SK-N-MC (cell line): ENCODE results near the gene EXT2.

Source experiments
- DNase-seq: peaks from one replicate; pipeline ENCODE4 v3.0.0-alpha.2; 2011; ENCODE audit warnings: low read depth, low spot score
- H3K27ac ChIP-seq: fragments of 200-600 bp; sonication (generic); 2 replicates; pipeline ENCODE4 v1.5.1; 2016; ENCODE audit warnings: mixed run types
- H3K36me3 ChIP-seq: fragments of 200-600 bp; sonication (generic); 2 replicates; pipeline ENCODE4 v1.6.1; 2017; ENCODE audit warnings: antibody characterized with exemption, low read length, mixed read lengths; ENCODE audit not compliant: insufficient read depth
- H3K4me3 ChIP-seq: fragments of 200-600 bp; sonication (generic); 2 replicates; pipeline ENCODE4 v1.5.1; 2016
- H3K9ac ChIP-seq: fragments of 200-600 bp; sonication (generic); 2 replicates; pipeline ENCODE4 v1.8.0; 2017; ENCODE audit warnings: mixed run types, mixed read lengths; ENCODE audit not compliant: insufficient read length
- H3K9me3 ChIP-seq: fragments of 200-600 bp; sonication (generic); 2 replicates; pipeline ENCODE4 v1.6.1; 2017; ENCODE audit warnings: low read depth, mild to moderate bottlenecking, antibody characterized with exemption, low read length, moderate library complexity, mixed read lengths
- EZH2 ChIP-seq: fragments of 200-600 bp; sonication (generic); IDR thresholded peaks from one replicate; pipeline ENCODE4 v1.6.1; 2017; ENCODE audit warnings: antibody characterized with exemption
- FOXP2 ChIP-seq: optimal IDR thresholded peaks from 2 replicates; pipeline ENCODE3; 2011; ENCODE audit warnings: mild to moderate bottlenecking, moderate library complexity; ENCODE audit not compliant: insufficient read depth; ENCODE audit errors: extremely low read length, control extremely low read depth
- POLR2AphosphoS5 ChIP-seq: IDR thresholded peaks from 2 replicates; pipeline ENCODE4 v1.6.1; 2012; ENCODE audit warnings: mild to moderate bottlenecking, low read depth, low read length, borderline replicate concordance

EXT2 gene

GRCh38 chr11:44199298-44199697, 103.8 kb downstream of the EXT2 start:
- Histone ChIP-seq H3K27ac (no peak overlapping the region), H3K4me3 (no peak overlapping the region), H3K9ac (no peak overlapping the region), H3K36me3 (peaks cover 11% of the 10 kb centered on the region), H3K9me3 (no peaks in the 10 kb centered on the region)
- DNase-seq, result no peak
- no peak for TF ChIP-seq POLR2AphosphoS5
- no peak for TF ChIP-seq FOXP2
- TF ChIP-seq EZH2, result no peak

GRCh38 chr11:44199816-44200215, 104.3 kb downstream of the EXT2 start:
- H3K4me3 ChIP-seq, result no peak overlapping the region
- H3K27ac ChIP-seq, result no peak overlapping the region
- TF ChIP-seq POLR2AphosphoS5, result no peak
- TF ChIP-seq FOXP2, result no peak
- no peak for TF ChIP-seq EZH2
- H3K9me3 ChIP-seq, result no peaks in the 10 kb centered on the region
- H3K9ac ChIP-seq, result no peak overlapping the region
- peaks cover 7% of the 10 kb centered on the region for H3K36me3 ChIP-seq
- no peak for DNase-seq

- DNase-seq, result no peak
- Histone ChIP-seq H3K9ac (no peak overlapping the region), H3K9me3 (no peaks in the 10 kb centered on the region), H3K4me3 (no peak overlapping the region), H3K36me3 (peaks cover 8% of the 10 kb centered on the region), H3K27ac (no peak overlapping the region)
- TF ChIP-seq EZH2, result no peak
- TF ChIP-seq FOXP2, result no peak
- no peak for TF ChIP-seq POLR2AphosphoS5
These were observed 108.0 kb downstream of the EXT2 start for GRCh38 chr11:44203270-44204043.

- Histone ChIP-seq H3K9ac (no peak overlapping the region), H3K9me3 (no peaks in the 10 kb centered on the region), H3K36me3 (peaks cover 8% of the 10 kb centered on the region; the same call in 1 of the 2 replicates), H3K4me3 (no peak overlapping the region), H3K27ac (no peak overlapping the region)
- TF ChIP-seq EZH2 (no peak), POLR2AphosphoS5 (no peak), FOXP2 (no peak)
- no peak for DNase-seq
These were observed 109.9 kb downstream of the EXT2 start for GRCh38 chr11:44205352-44205751.

- H3K27ac ChIP-seq, result no peak overlapping the region
- H3K36me3 ChIP-seq, result peaks cover 10% of the 10 kb centered on the region; the same call in 1 of the 2 replicates
- H3K4me3 ChIP-seq, result no peak overlapping the region
- TF ChIP-seq EZH2 (no peak), FOXP2 (no peak), POLR2AphosphoS5 (no peak)
- H3K9me3 ChIP-seq, result no peaks in the 10 kb centered on the region
- no peak overlapping the region for H3K9ac ChIP-seq
- DNase-seq, result no peak
These were observed 110.4 kb downstream of the EXT2 start for GRCh38 chr11:44205836-44206235.

GRCh38 chr11:44207292-44207691, 111.8 kb downstream of the EXT2 start:
- H3K4me3 ChIP-seq, result no peak overlapping the region
- H3K27ac ChIP-seq, result no peak overlapping the region
- no peak for DNase-seq
- no peaks in the 10 kb centered on the region for H3K9me3 ChIP-seq
- no peak overlapping the region for H3K9ac ChIP-seq
- TF ChIP-seq POLR2AphosphoS5, result no peak
- no peak for TF ChIP-seq FOXP2
- no peak for TF ChIP-seq EZH2
- peaks cover 16% of the 10 kb centered on the region for H3K36me3 ChIP-seq

GRCh38 chr11:44208976-44209603, 113.6 kb downstream of the EXT2 start:
- H3K4me3 ChIP-seq, result no peak overlapping the region
- no peak for DNase-seq
- no peak overlapping the region for H3K27ac ChIP-seq

GRCh38 chr11:44212128-44212527, 116.7 kb downstream of the EXT2 start:
- Histone ChIP-seq H3K36me3 (peaks cover 12% of the 10 kb centered on the region), H3K9me3 (no peaks in the 10 kb centered on the region), H3K9ac (no peak overlapping the region), H3K27ac (no peak overlapping the region), H3K4me3 (no peak overlapping the region)
- no peak for DNase-seq
- TF ChIP-seq EZH2 (no peak), FOXP2 (no peak), POLR2AphosphoS5 (no peak)

More at GRCh38 chr11:44208976-44209603, 113.6 kb downstream of the EXT2 start:
- TF ChIP-seq EZH2, result no peak
- peaks cover 17% of the 10 kb centered on the region for H3K36me3 ChIP-seq
- no peaks in the 10 kb centered on the region for H3K9me3 ChIP-seq
- no peak overlapping the region for H3K9ac ChIP-seq
